Thyroid gland (tissue), 4 donors: Measurements from ENCODE around the gene ASPDH. TPM values are rescaled to one million over a fixed set of nuclear protein-coding genes. Genes with fewer than 3 reads are reported as not detected.
A peak's percentile ranks its signal among the peaks of the same experiment; 100 is the strongest.

Experiments used
- DNase-seq, 2 donors: peaks; one replicate each; pipeline ENCODE4 v3.0.0-alpha.2; 2019
- H3K27ac ChIP-seq, 3 donors: fragments of 200-600 bp; sonication (generic); 1 replicate in 2 of 3; 2 replicates in 1 of 3; pipeline ENCODE4 v1.5.1; 2016 to 2019; ENCODE audit warnings: mild to moderate bottlenecking in 1 of 3, moderate library complexity in 1 of 3
- H3K27me3 ChIP-seq: fragments of 200-600 bp; sonication (generic); one replicate; pipeline ENCODE4 v1.5.1; 2019
- H3K36me3 ChIP-seq, 2 donors: fragments of 200-600 bp; sonication (generic); one replicate each; pipeline ENCODE4 v1.5.1; 2016 to 2019
- H3K4me1 ChIP-seq, 2 donors: fragments of 200-600 bp; sonication (generic); one replicate each; pipeline ENCODE4 v1.5.1; 2017 to 2019
- H3K4me3 ChIP-seq, 3 donors: fragments of 200-600 bp; sonication (generic); replicated peaks in 1 of 3; 1 replicate in 2 of 3; 2 replicates in 1 of 3; pipeline ENCODE4 v1.5.1; 2016; ENCODE audit warnings: mild to moderate bottlenecking in 1 of 3
- H3K9me3 ChIP-seq: fragments of 200-600 bp; sonication (generic); one replicate; pipeline ENCODE4 v1.5.1; 2017
- CTCF ChIP-seq, 6 experiments: fragments of 200-600 bp in 3 of 6; fragments of 450-650 bp in 3 of 6; sonication (generic) in 3 of 6; IDR thresholded peaks; one replicate each; pipeline ENCODE4 v1.5.1; 2016 to 2019; ENCODE audit warnings: antibody characterized with exemption in 6 of 6, mild to moderate bottlenecking in 2 of 6, inconsistent platforms in 1 of 6, moderate library complexity in 1 of 6
- POLR2A ChIP-seq, 2 donors: fragments of 450-650 bp; IDR thresholded peaks; one replicate each; pipeline ENCODE4 v1.6.1; 2017; ENCODE audit warnings: antibody characterized with exemption in 2 of 2, mild to moderate bottlenecking in 2 of 2, moderate library complexity in 1 of 2
- WGBS, 2 donors: methylation state at CpG; one replicate each; pipeline ENCODE4 v1.1.5; 2017; 5-methylcytosine and 5-hydroxymethylcytosine counted together
- intact Hi-C: fragments of 100-400 bp; cut with DNase I; formaldehyde crosslinking; loops from one replicate; pipeline ENCODE4 v1.15.1; 2023
- total RNA-seq, 4 donors: library from RNA; depleted of rRNA; stranded (reverse); fragments of >200 nt; gene quantifications; one replicate each; pipeline ENCODE4 v1.2.3, GENCODE V29; 2016

The ASPDH gene
- total RNA-seq, 4 donors from 2014 or later, result not detected

- H3K36me3 ChIP-seq, result no peaks in the 10 kb centered on the region
- 96 to 97% methylated on average over 58 to 70 of the region's 87 CpGs for WGBS, 2 donors
- H3K9me3 ChIP-seq, result no peaks in the 10 kb centered on the region
- no peaks in the 10 kb centered on the region for H3K4me1 ChIP-seq
- no peaks in the 10 kb centered on the region for H3K27me3 ChIP-seq
- TF ChIP-seq POLR2A (IDR thresholded peaks at IDR 0.05) (no peak), CTCF (IDR thresholded peaks at IDR 0.05) (no peak)
- no peak overlapping the region for H3K4me3 ChIP-seq
- intact Hi-C loops, result no loop called here
- DNase-seq, result no peak
- no peak overlapping the region for H3K27ac ChIP-seq
These were observed 4.6 kb upstream of the ASPDH start for GRCh38 chr19:50518091-50519005.

- Histone ChIP-seq H3K4me1 (no peaks in the 10 kb centered on the region), H3K27me3 (no peaks in the 10 kb centered on the region), H3K9me3 (no peaks in the 10 kb centered on the region), H3K27ac (no peak overlapping the region), H3K4me3 (no peak overlapping the region), H3K36me3 (no peaks in the 10 kb centered on the region)
- intact Hi-C loops, result no loop called here
- no peak for DNase-seq
- TF ChIP-seq POLR2A (IDR thresholded peaks at IDR 0.05) (no peak), CTCF (IDR thresholded peaks at IDR 0.05) (no peak)
- WGBS, 2 donors, result 97 to 98% methylated on average over 25 to 34 of the region's 37 CpGs
These were observed 4.0 kb upstream of the ASPDH start for GRCh38 chr19:50517704-50518075.

GRCh38 chr19:50516964-50517703 lies 3.4 kb upstream of the ASPDH start:
- 51 to 61% methylated on average over 44 to 46 of the region's 53 CpGs for WGBS, 2 donors
- Histone ChIP-seq H3K27me3 (no peaks in the 10 kb centered on the region), H3K4me3 (peak overlapping the region in 1 of 3 donors; percentile 9), H3K27ac (no peak overlapping the region), H3K36me3 (no peaks in the 10 kb centered on the region), H3K4me1 (no peaks in the 10 kb centered on the region), H3K9me3 (no peaks in the 10 kb centered on the region)
- no peak for TF ChIP-seq CTCF (IDR thresholded peaks at IDR 0.05)
- TF ChIP-seq POLR2A (IDR thresholded peaks at IDR 0.05), result no peak
- no peak for DNase-seq
- intact Hi-C loops, result no loop called here

GRCh38 chr19:50516456-50516855 lies 2.7 kb upstream of the ASPDH start:
- no peaks in the 10 kb centered on the region for H3K4me1 ChIP-seq
- H3K9me3 ChIP-seq, result no peaks in the 10 kb centered on the region
- H3K36me3 ChIP-seq, result no peaks in the 10 kb centered on the region
- no peaks in the 10 kb centered on the region for H3K27me3 ChIP-seq
- no peak overlapping the region for H3K27ac ChIP-seq
- no peak for TF ChIP-seq POLR2A (IDR thresholded peaks at IDR 0.05)
- intact Hi-C loops, result no loop called here
- no peak overlapping the region for H3K4me3 ChIP-seq
- WGBS, 2 donors, result 46 to 52% methylated on average over 12 of the region's 12 CpGs
- no peak for DNase-seq

- 51 to 83% methylated on average over 6 to 7 of the region's 11 CpGs for WGBS, 2 donors
- Histone ChIP-seq H3K4me3 (no peak overlapping the region), H3K36me3 (no peaks in the 10 kb centered on the region), H3K27ac (no peak overlapping the region), H3K9me3 (no peaks in the 10 kb centered on the region), H3K27me3 (no peaks in the 10 kb centered on the region), H3K4me1 (peaks cover 4 to 8% of the 10 kb centered on the region in 2 donors)
- intact Hi-C loops, result no loop called here
- no peak for DNase-seq
- TF ChIP-seq CTCF (IDR thresholded peaks at IDR 0.05) (no peak), POLR2A (IDR thresholded peaks at IDR 0.05) (no peak)
These were observed 1.5 kb upstream of the ASPDH start for GRCh38 chr19:50515168-50515561.
